Type B pancreatic cell (in vitro differentiated cells): ENCODE results near the gene SECISBP2. TPM values are rescaled to one million over a fixed set of nuclear protein-coding genes. Genes with fewer than 3 reads are reported as not detected.

ENCODE experiments used
- DNase-seq: peaks from one replicate; pipeline ENCODE4 v3.0.0; 2021; ENCODE audit warnings: mixed read lengths; ENCODE audit not compliant: unreplicated experiment; ENCODE audit errors: extremely low spot score
- H3K27ac Mint-ChIP-seq: 2 replicates; pipeline ENCODE4 v1.8.0; 2021; ENCODE audit warnings: mild to moderate bottlenecking, mixed read lengths
- H3K27me3 Mint-ChIP-seq: 2 replicates; pipeline ENCODE4 v1.8.0; 2021; ENCODE audit warnings: mixed read lengths
- H3K36me3 Mint-ChIP-seq: 2 replicates; pipeline ENCODE4 v1.8.0; 2021; ENCODE audit warnings: mixed read lengths
- H3K4me1 Mint-ChIP-seq: one replicate; pipeline ENCODE4 v1.8.0; 2021; ENCODE audit warnings: mixed read lengths; ENCODE audit not compliant: unreplicated experiment
- H3K4me3 Mint-ChIP-seq: 2 replicates; pipeline ENCODE4 v1.8.0; 2021; ENCODE audit warnings: mild to moderate bottlenecking, mixed read lengths
- H3K9me3 Mint-ChIP-seq: 2 replicates; pipeline ENCODE4 v1.8.0; 2021; ENCODE audit warnings: mixed read lengths
- total RNA-seq: library from RNA; stranded (reverse); gene quantifications from 2 replicates; pipeline ENCODE4 v1.2.1, GENCODE V29; 2021; ENCODE audit warnings: low replicate concordance
- TF ChIP-seq, protein P1 (sequence below): fragments of 200-600 bp; sonication (generic); conservative IDR thresholded peaks from 2 replicates; pipeline ENCODE4 v1.5.0; 2021; ENCODE audit warnings: antibody characterized with exemption, mild to moderate bottlenecking

The SECISBP2 gene
- total RNA-seq, 1 donor from 2014 or later = 49.6 TPM

DNA sequence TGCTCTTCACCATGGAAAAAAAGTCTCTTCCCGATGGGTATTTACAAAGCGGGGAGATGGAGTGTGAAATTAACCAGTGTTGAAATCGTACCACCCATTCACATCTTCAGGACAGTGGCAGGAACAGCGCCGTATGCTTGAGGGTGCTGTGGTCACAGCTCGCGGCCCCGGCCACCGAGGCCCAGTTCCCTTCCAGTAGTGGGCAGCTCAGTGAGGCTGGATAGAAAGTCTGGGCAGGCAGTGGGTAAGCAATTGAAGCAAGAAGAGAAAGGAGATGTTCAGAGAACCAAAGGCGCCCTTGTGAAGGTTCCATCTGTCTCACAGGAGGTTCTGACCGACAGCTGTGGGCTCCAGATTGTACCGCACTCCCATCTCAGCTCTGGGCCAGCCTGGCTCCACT is 59.1 kb downstream of the SECISBP2 start:
- TF ChIP-seq, protein P1, sequence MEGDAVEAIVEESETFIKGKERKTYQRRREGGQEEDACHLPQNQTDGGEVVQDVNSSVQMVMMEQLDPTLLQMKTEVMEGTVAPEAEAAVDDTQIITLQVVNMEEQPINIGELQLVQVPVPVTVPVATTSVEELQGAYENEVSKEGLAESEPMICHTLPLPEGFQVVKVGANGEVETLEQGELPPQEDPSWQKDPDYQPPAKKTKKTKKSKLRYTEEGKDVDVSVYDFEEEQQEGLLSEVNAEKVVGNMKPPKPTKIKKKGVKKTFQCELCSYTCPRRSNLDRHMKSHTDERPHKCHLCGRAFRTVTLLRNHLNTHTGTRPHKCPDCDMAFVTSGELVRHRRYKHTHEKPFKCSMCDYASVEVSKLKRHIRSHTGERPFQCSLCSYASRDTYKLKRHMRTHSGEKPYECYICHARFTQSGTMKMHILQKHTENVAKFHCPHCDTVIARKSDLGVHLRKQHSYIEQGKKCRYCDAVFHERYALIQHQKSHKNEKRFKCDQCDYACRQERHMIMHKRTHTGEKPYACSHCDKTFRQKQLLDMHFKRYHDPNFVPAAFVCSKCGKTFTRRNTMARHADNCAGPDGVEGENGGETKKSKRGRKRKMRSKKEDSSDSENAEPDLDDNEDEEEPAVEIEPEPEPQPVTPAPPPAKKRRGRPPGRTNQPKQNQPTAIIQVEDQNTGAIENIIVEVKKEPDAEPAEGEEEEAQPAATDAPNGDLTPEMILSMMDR = no peak
- no peak overlapping the region for H3K4me3 Mint-ChIP-seq
- peaks cover 11% of the 10 kb centered on the region for H3K4me1 Mint-ChIP-seq
- H3K27ac Mint-ChIP-seq = no peak overlapping the region
- H3K36me3 Mint-ChIP-seq = peaks cover 12% of the 10 kb centered on the region
- H3K9me3 Mint-ChIP-seq = no peaks in the 10 kb centered on the region
- DNase-seq = no peak
- no peaks in the 10 kb centered on the region for H3K27me3 Mint-ChIP-seq

DNA sequence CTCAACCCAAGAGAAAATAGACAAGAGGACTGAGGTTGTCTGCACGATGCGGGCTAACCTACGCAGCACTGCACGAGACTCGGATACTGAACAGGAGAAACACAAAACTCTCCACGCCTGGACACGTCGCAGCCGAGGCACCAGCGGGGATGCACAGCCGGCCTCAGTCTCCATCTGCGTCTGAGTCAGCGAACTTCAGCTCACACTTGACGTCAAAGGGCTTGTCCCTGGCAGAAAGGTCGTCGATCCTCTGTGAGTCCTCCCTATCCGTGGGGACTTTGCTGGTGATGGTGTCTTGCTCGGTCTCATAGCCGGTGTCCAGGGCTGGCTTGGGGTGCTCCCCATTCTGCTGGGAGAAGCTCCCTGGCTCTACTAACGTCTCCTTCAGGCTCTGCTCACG is 60.2 kb downstream of the SECISBP2 start:
- peaks cover 11% of the 10 kb centered on the region for H3K4me1 Mint-ChIP-seq
- DNase-seq = no peak
- H3K36me3 Mint-ChIP-seq = peaks cover 12% of the 10 kb centered on the region
- no peaks in the 10 kb centered on the region for H3K27me3 Mint-ChIP-seq
- H3K27ac Mint-ChIP-seq = no peak overlapping the region
- TF ChIP-seq, protein P1 = no peak
- H3K4me3 Mint-ChIP-seq = no peak overlapping the region
- H3K9me3 Mint-ChIP-seq = no peaks in the 10 kb centered on the region

DNA sequence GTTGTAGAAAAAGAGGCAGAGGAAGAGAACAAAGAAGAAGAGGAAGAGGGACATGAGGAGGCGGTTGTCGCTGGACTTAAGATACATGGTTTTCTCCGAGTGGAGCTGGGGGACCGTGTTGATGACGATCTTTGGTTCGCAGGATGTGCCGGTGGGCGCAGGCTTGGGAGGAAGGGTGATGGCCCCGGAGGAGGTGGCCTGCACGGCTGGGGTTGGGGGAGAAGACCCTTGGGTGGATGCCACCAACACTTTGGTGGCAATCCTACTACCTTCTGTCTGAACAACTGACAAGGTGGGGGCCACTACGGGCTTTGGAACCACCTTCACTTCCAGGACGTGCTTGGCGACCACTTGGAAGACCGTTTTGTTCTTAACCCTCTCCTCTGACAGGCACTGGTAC is 60.7 kb downstream of the SECISBP2 start:
- peaks cover 11% of the 10 kb centered on the region for H3K4me1 Mint-ChIP-seq
- no peak for DNase-seq
- H3K4me3 Mint-ChIP-seq = no peak overlapping the region
- no peaks in the 10 kb centered on the region for H3K27me3 Mint-ChIP-seq
- H3K36me3 Mint-ChIP-seq = peaks cover 12% of the 10 kb centered on the region
- H3K9me3 Mint-ChIP-seq = no peaks in the 10 kb centered on the region
- no peak overlapping the region for H3K27ac Mint-ChIP-seq
- TF ChIP-seq, protein P1 = no peak

DNA sequence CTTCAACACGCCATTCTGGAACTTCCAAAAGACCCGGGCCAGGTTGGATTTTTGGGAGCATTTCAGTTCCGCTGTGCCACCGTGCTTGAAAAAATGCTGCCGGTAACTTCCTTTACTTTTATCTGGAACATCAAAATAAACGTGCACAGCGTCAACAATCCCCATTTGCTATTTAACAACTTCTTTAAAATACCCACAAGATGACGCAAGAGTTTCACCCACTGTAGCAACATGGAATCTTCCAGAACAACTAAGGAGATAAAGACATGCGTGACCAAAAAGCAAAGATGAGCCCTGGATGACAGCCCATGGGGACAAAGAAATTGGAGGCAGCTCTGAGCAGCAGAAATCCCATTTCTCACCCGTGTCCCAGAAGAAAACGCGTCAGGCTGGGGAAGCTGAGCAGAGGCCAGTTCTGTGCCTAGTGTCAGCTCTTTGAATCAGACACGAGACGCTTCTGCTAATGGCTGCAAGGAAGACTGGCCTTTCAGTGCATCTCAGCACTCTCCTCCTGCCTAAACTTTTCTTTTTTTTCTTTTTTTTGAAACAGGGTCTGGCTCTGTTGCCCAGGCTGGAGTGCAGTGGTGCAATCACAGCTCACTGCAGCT is 61.3 kb downstream of the SECISBP2 start:
- no peak overlapping the region for H3K4me3 Mint-ChIP-seq
- TF ChIP-seq, protein P1 = no peak
- H3K27ac Mint-ChIP-seq = no peak overlapping the region
- peaks cover 12% of the 10 kb centered on the region for H3K36me3 Mint-ChIP-seq
- peaks cover 11% of the 10 kb centered on the region for H3K4me1 Mint-ChIP-seq
- no peaks in the 10 kb centered on the region for H3K27me3 Mint-ChIP-seq
- H3K9me3 Mint-ChIP-seq = no peaks in the 10 kb centered on the region
- no peak for DNase-seq

DNA sequence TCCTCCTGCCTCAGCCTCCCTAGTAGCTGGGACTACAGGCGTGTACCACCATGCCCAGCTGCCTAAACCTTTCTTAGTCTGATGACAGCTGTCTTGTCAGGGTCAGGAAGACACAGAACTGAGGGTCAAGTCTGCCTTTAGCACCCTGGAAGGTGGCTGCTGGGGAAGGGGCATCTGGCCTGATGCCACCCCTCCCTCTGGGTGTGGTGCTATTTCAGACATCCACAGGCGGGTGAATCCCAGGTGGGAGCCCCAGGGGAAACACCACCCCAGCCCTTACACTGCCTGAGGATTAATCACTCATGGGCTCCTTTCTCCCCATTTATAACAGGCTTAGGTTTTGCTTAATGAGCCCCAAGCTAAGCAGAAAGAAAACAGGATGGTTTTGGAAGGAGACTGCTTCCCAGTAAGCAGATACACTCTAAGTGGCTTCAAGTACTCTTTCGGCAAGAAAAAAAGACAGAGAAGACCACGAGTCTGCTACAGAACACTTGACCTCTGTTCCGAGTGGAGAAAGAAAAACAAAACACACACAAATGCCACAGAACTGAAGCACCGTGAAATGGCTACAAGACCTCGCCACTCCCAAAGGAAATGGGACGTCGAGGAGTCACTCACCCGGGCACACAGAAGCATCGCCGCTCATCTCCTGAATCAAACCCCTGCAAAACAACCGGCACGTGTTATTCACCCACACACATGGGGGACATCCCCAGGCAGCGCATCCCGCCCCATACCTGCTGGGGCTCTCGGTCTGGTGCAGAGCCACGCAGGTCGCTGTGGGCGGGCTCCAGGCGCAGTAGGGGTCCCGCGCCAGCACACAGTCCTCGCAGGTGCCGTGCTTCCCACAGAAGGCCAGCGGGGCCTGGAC is 62.4 kb downstream of the SECISBP2 start:
- Mint-ChIP-seq H3K27ac (no peak overlapping the region), H3K4me1 (peaks cover 7% of the 10 kb centered on the region), H3K36me3 (peaks cover 12% of the 10 kb centered on the region), H3K9me3 (no peaks in the 10 kb centered on the region), H3K4me3 (no peak overlapping the region), H3K27me3 (no peaks in the 10 kb centered on the region)
- DNase-seq = no peak
- TF ChIP-seq, protein P1 = no peak
